Sigmoid colon (tissue), 7 donors: Measurements from ENCODE around the gene TMTC2. TPM values are rescaled to one million over a fixed set of nuclear protein-coding genes. Genes with fewer than 3 reads are reported as not detected.

Experiments used
- DNase-seq: peaks from one replicate; pipeline ENCODE4 v3.0.0-alpha.2; 2019
- H3K27ac ChIP-seq, 4 donors: fragments of 200-600 bp; sonication (generic); one replicate each; pipeline ENCODE4 v1.5.1; 2016 to 2019; ENCODE audit warnings: mild to moderate bottlenecking in 1 of 4
- H3K27me3 ChIP-seq, 3 donors: fragments of 200-600 bp; sonication (generic); one replicate each; pipeline ENCODE4 v1.5.1; 2019; ENCODE audit warnings: mild to moderate bottlenecking in 1 of 3
- H3K36me3 ChIP-seq, 4 donors: fragments of 200-600 bp; sonication (generic); one replicate each; pipeline ENCODE4 v1.5.1; 2016 to 2019
- H3K4me1 ChIP-seq, 4 donors: fragments of 200-600 bp; sonication (generic); one replicate each; pipeline ENCODE4 v1.5.1; 2017 to 2019
- H3K4me3 ChIP-seq, 4 donors: fragments of 200-600 bp; sonication (generic); one replicate each; pipeline ENCODE4 v1.5.1; 2017 to 2019; ENCODE audit warnings: mild to moderate bottlenecking in 2 of 4, moderate library complexity in 1 of 4
- H3K9me3 ChIP-seq, 4 donors: fragments of 200-600 bp in 3 of 4; sonication (generic) in 3 of 4; one replicate each; pipeline versions ENCODE4 v1.5.1 to v1.6.1; 2013 to 2019
- CTCF ChIP-seq, 4 experiments: fragments of 450-650 bp in 3 of 4; fragments of 200-600 bp in 1 of 4; IDR thresholded peaks; one replicate each; pipeline ENCODE4 v1.5.1; 2016 to 2019; ENCODE audit warnings: antibody characterized with exemption in 4 of 4, mild to moderate bottlenecking in 3 of 4, moderate library complexity in 2 of 4
- EP300 ChIP-seq, 4 donors: sonication (generic); formaldehyde crosslinking; IDR thresholded peaks; one replicate each; pipeline ENCODE4 v1.6.1; 2017; ENCODE audit warnings: antibody characterized with exemption in 4 of 4
- POLR2A ChIP-seq, 2 donors: fragments of 450-650 bp; IDR thresholded peaks; one replicate each; pipeline ENCODE4 v1.6.1; 2016; ENCODE audit warnings: antibody characterized with exemption in 2 of 2, mild to moderate bottlenecking in 2 of 2, moderate library complexity in 2 of 2
- POLR2AphosphoS5 ChIP-seq, 4 donors: sonication (generic); formaldehyde crosslinking; IDR thresholded peaks; one replicate each; pipeline ENCODE4 v1.6.1; 2017; ENCODE audit warnings: antibody characterized with exemption in 4 of 4
- WGBS, 2 donors: extraction: QIAGEN DNeasy Blood & Tissue Kit; methylation state at CpG; one replicate each; pipeline ENCODE4 v1.1.7; 2013; 5-methylcytosine and 5-hydroxymethylcytosine counted together
- intact Hi-C: fragments of 100-400 bp; cut with DNase I; formaldehyde crosslinking; loops from one replicate; pipeline ENCODE4 v1.15.1; 2023
- polyA plus RNA-seq, 3 donors: library from polyadenylated mRNA; stranded (reverse); fragments of 200-250 nt; gene quantifications; one replicate each; pipeline ENCODE4 v1.2.3, GENCODE V29; 2013
- total RNA-seq, 4 donors: library from RNA; depleted of rRNA; stranded (reverse); fragments of >200 nt; gene quantifications; one replicate each; pipeline ENCODE4 v1.1.0, GENCODE V29; 2016
- donor health status: healthy with polysubstance abuse.
- donor health status: Bipolar disorder and iron deficiency.
- donor health status: healthy.

The TMTC2 gene
- total and polyA plus RNA-seq, 7 donors, result 1.2 to 74.4 (median 61.2) TPM

- no peaks in the 10 kb centered on the region for H3K36me3 ChIP-seq
- H3K4me3 ChIP-seq, result no peak overlapping the region
- peaks cover 0 to 26% (median 15%) of the 10 kb centered on the region in 4 donors for H3K4me1 ChIP-seq
- intact Hi-C loops, result no loop called here
- DNase-seq, result no peak
- H3K27ac ChIP-seq, result peak overlapping the region in 3 of 4 donors; percentile 51 to 72 (median 51)
- 86% methylated on average over 5 of the region's 5 CpGs for WGBS, 2 donors
- TF ChIP-seq POLR2A (IDR thresholded peaks at IDR 0.05), result no peak
- TF ChIP-seq POLR2AphosphoS5 (IDR thresholded peaks at IDR 0.05), result no peak
- no peaks in the 10 kb centered on the region for H3K9me3 ChIP-seq
- H3K27me3 ChIP-seq, result no peaks in the 10 kb centered on the region
These were observed 244.8 kb downstream of the TMTC2 start for GRCh38 chr12:82931349-82932116.

- DNase-seq, result no peak
- no peaks in the 10 kb centered on the region for H3K9me3 ChIP-seq
- H3K27me3 ChIP-seq, result no peaks in the 10 kb centered on the region
- H3K36me3 ChIP-seq, result no peaks in the 10 kb centered on the region
- no peak for TF ChIP-seq CTCF (IDR thresholded peaks at IDR 0.05)
- no peak for TF ChIP-seq POLR2A (IDR thresholded peaks at IDR 0.05)
- TF ChIP-seq EP300 (IDR thresholded peaks at IDR 0.05), result no peak
- TF ChIP-seq POLR2AphosphoS5 (IDR thresholded peaks at IDR 0.05), result no peak
- intact Hi-C loops, result no loop called here
- no peak overlapping the region for H3K4me3 ChIP-seq
- 43 to 71% methylated on average over 2 of the region's 2 CpGs for WGBS, 2 donors
- H3K4me1 ChIP-seq, result peaks cover 0 to 6% (median under 1%) of the 10 kb centered on the region in 4 donors
- no peak overlapping the region for H3K27ac ChIP-seq
These were observed 250.4 kb downstream of the TMTC2 start for GRCh38 chr12:82937151-82937550.

DNA sequence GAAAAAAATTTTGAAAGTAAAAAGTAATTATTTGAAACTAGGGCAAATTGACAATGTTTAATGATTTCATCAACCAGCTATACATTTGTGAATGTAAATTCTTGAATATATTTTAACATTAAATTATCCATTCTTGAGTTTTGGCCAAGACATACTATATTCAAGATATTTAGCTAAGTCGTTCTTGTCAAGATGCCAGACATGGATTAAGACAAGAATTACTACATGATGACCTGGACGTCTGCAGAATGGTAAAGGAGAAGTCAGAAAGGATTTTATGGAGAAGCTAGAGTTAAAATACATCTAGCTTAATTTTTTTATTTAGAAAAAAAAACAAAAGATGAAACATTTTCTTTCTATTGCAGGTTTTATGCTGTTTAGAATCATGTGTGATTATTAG lies 255.8 kb downstream of the TMTC2 start:
- DNase-seq, result no peak
- Histone ChIP-seq H3K36me3 (no peaks in the 10 kb centered on the region), H3K4me3 (no peak overlapping the region), H3K9me3 (no peaks in the 10 kb centered on the region), H3K27me3 (no peaks in the 10 kb centered on the region), H3K27ac (no peak overlapping the region), H3K4me1 (peaks cover 0 to 12% (median 3%) of the 10 kb centered on the region in 4 donors)
- no peak for TF ChIP-seq CTCF (IDR thresholded peaks at IDR 0.05)
- TF ChIP-seq POLR2AphosphoS5 (IDR thresholded peaks at IDR 0.05), result no peak
- TF ChIP-seq POLR2A (IDR thresholded peaks at IDR 0.05), result no peak
- TF ChIP-seq EP300 (IDR thresholded peaks at IDR 0.05), result no peak
- intact Hi-C loops, result no loop called here
- WGBS, 2 donors, result 62 to 71% methylated on average over 2 of the region's 2 CpGs

- no peaks in the 10 kb centered on the region for H3K27me3 ChIP-seq
- peaks cover 0 to 12% (median 3%) of the 10 kb centered on the region in 4 donors for H3K4me1 ChIP-seq
- no peak for TF ChIP-seq POLR2A (IDR thresholded peaks at IDR 0.05)
- TF ChIP-seq POLR2AphosphoS5 (IDR thresholded peaks at IDR 0.05), result no peak
- no peak for TF ChIP-seq EP300 (IDR thresholded peaks at IDR 0.05)
- TF ChIP-seq CTCF (IDR thresholded peaks at IDR 0.05), result no peak
- no peak for DNase-seq
- intact Hi-C loops, result no loop called here
- H3K27ac ChIP-seq, result no peak overlapping the region
- 72 to 78% methylated on average over 2 of the region's 2 CpGs for WGBS, 2 donors
- no peaks in the 10 kb centered on the region for H3K36me3 ChIP-seq
- no peaks in the 10 kb centered on the region for H3K9me3 ChIP-seq
- H3K4me3 ChIP-seq, result no peak overlapping the region
These were observed 256.3 kb downstream of the TMTC2 start for GRCh38 chr12:82942991-82943401.

GRCh38 chr12:82948491-82948890 lies 261.8 kb downstream of the TMTC2 start:
- Histone ChIP-seq H3K36me3 (no peaks in the 10 kb centered on the region), H3K4me3 (no peak overlapping the region), H3K27me3 (no peaks in the 10 kb centered on the region), H3K4me1 (peaks cover 0 to 12% (median 0%) of the 10 kb centered on the region in 4 donors), H3K27ac (no peak overlapping the region), H3K9me3 (no peaks in the 10 kb centered on the region)
- intact Hi-C loops, result no loop called here
- TF ChIP-seq CTCF (IDR thresholded peaks at IDR 0.05), result no peak
- no peak for TF ChIP-seq EP300 (IDR thresholded peaks at IDR 0.05)
- TF ChIP-seq POLR2AphosphoS5 (IDR thresholded peaks at IDR 0.05), result no peak
- no peak for TF ChIP-seq POLR2A (IDR thresholded peaks at IDR 0.05)
- WGBS, 2 donors, result 89 to 97% methylated on average over 2 of the region's 2 CpGs
- no peak for DNase-seq
